ENCODE data around the gene NME8.
A peak's percentile ranks its signal among the peaks of the same experiment; 100 is the strongest.

The NME8 gene

DNA sequence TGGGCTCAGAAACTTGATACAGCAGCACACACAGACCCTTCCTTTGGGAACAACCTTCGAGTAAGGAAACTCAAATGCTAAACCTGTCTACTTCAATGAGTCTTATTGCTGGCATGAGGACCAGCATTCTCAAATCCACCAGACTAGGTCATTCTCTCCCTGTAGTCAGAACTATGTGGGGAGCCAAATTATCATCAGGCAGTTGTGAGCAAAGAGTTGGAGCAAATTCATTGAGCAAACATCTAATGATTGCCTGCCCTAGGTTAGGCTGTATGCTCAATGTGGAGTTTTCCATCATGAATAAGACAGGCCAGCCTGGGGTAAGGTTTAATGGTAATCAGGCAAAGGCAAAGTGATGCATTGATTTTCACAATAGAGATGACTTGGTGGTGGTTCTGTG is 75.6 kb downstream of the NME8 start:
- Histone ChIP-seq H3K9ac (ENCODE audit: low read depth, low read length) (no peak overlapping the region), H3K4me2 (ENCODE audit: low read length) (no peak overlapping the region), H3K4me3 (ENCODE audit: low read length) (no peak overlapping the region), H3K4me1 (ENCODE audit: control insufficient read depth, insufficient read depth, low read length) (peaks cover 28% of the 10 kb centered on the region), H3K9me3 (replicated peaks; ENCODE audit: low read length) (no peaks in the 10 kb centered on the region), H3K36me3 (ENCODE audit: insufficient read depth, low read length) (no peaks in the 10 kb centered on the region), H3K27me3 (ENCODE audit: control insufficient read depth, insufficient read depth, low read length) (peaks cover 11% of the 10 kb centered on the region)

DNA sequence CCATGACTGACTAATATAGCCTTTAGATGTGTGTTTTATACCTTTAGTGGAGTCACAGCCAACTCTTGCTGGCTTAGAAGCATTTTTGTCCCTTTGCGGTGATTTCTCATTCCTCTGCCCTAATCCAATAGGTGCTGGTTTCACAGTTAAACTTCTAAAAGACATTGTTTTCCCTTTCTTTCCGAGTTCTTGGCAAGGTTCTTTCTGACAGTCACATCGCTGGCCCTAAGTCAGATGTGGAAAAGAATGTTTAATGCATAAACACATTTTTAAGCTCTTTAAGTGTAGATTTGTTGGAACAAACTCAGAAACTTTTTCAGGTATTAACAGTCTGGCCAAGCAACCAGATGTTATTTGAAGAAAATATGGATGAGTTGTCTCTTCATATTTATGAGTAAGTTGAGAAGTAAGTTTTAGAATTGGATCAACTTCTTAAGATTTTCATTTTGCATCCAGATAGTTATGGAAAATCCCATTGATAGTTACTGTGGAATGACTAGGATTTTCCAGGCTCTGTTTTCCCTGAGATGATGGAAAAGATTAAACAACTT is 76.2 kb downstream of the NME8 start:
- H3K4me3 ChIP-seq (ENCODE audit: low read length), result no peak overlapping the region
- H3K27me3 ChIP-seq (ENCODE audit: control insufficient read depth, insufficient read depth, low read length), result peaks cover 7% of the 10 kb centered on the region
- no peak overlapping the region for H3K9ac ChIP-seq (ENCODE audit: low read depth, low read length)
- H3K9me3 ChIP-seq (replicated peaks; ENCODE audit: low read length), result no peaks in the 10 kb centered on the region
- H3K36me3 ChIP-seq (ENCODE audit: insufficient read depth, low read length), result no peaks in the 10 kb centered on the region
- peaks cover 28% of the 10 kb centered on the region for H3K4me1 ChIP-seq (ENCODE audit: control insufficient read depth, insufficient read depth, low read length)
- H3K4me2 ChIP-seq (ENCODE audit: low read length), result no peak overlapping the region

DNA sequence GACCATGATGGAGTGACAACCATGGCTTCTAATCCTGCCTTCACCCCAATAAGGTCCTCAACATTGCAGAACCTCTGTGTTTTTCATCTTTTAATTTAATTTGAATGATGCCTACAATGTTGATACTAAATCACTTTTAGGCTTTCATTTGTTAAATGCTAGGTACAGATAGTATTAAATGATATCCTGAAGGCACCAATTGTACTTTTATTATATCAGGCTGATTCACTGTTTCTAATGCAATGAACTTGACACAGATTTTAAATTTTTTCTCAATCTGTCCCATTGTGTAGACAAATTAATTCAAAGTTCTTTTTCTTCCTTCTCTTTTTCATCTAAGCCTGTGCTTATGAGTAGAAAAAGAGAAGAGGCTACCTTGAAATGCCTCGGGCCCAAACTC is 77.2 kb downstream of the NME8 start:
- peaks cover 5% of the 10 kb centered on the region for H3K27me3 ChIP-seq (ENCODE audit: control insufficient read depth, insufficient read depth, low read length)
- no peak overlapping the region for H3K4me3 ChIP-seq (ENCODE audit: low read length)
- peaks cover 33% of the 10 kb centered on the region for H3K4me1 ChIP-seq (ENCODE audit: control insufficient read depth, insufficient read depth, low read length)
- H3K9ac ChIP-seq (ENCODE audit: low read depth, low read length), result no peak overlapping the region
- no peaks in the 10 kb centered on the region for H3K9me3 ChIP-seq (replicated peaks; ENCODE audit: low read length)
- no peak overlapping the region for H3K4me2 ChIP-seq (ENCODE audit: low read length)
- no peaks in the 10 kb centered on the region for H3K36me3 ChIP-seq (ENCODE audit: insufficient read depth, low read length)

DNA sequence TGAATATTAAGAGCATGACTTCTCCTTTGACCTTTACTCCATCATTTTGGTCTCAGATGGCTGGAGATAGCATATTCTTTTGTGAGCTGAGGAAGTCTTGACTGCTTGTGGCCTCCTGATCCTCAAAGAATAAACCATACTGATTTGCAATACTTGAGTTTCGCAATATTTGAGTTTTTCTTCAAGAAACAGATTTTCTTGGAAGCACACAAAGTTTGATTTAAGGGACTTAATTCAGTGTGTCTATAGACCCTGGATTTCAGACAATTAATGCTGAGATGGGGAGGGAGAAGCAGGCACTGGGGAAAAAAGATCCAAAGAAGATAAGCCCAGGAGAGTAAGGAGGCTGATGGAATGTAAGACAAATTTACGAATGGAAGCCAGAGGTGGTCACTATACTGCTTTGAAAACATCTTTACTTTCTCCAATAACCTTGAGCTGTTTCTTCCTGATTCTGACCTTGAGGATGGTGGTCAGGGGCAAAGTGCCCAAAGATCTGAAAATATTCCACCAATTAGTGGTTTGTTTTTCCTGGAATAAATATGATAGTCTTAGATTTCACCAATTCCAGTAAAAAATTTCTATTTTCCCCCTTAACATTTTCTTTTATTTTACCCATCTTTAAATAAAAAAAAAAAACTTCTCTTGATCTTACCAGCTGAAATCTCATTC is 79.5 kb downstream of the NME8 start:
- H3K9me3 ChIP-seq (replicated peaks; ENCODE audit: low read length), result no peaks in the 10 kb centered on the region
- H3K4me1 ChIP-seq (ENCODE audit: control insufficient read depth, insufficient read depth, low read length), result peaks cover 30% of the 10 kb centered on the region
- H3K27me3 ChIP-seq (ENCODE audit: control insufficient read depth, insufficient read depth, low read length), result peaks cover 5% of the 10 kb centered on the region
- no peak overlapping the region for H3K4me3 ChIP-seq (ENCODE audit: low read length)
- H3K4me2 ChIP-seq (ENCODE audit: low read length), result no peak overlapping the region
- H3K36me3 ChIP-seq (ENCODE audit: insufficient read depth, low read length), result no peaks in the 10 kb centered on the region
- no peak overlapping the region for H3K9ac ChIP-seq (ENCODE audit: low read depth, low read length)

DNA sequence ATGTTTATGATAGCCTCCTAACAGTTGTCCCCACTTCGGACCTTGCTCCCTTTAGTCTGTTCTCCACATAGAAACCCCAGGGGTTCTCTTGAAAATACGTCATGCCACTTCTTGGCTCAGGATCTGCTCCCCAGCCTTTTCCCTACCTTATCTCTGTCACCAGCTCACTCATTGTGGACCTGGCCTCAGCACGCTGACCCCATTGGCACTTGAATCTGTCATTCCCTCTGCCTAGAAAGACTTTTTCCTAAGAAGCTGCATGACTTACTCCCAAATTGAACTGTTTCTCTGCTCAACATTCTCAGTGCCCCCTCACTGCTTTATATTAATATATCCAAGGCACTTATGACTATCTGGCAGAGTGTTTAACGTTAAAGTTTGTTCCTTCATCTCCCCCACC is 80.5 kb downstream of the NME8 start:
- Histone ChIP-seq H3K4me3 (ENCODE audit: low read length) (no peak overlapping the region), H3K4me2 (ENCODE audit: low read length) (no peak overlapping the region), H3K9ac (ENCODE audit: low read depth, low read length) (no peak overlapping the region), H3K4me1 (ENCODE audit: control insufficient read depth, insufficient read depth, low read length) (peaks cover 30% of the 10 kb centered on the region), H3K9me3 (replicated peaks; ENCODE audit: low read length) (no peaks in the 10 kb centered on the region), H3K27me3 (ENCODE audit: control insufficient read depth, insufficient read depth, low read length) (peaks cover 5% of the 10 kb centered on the region), H3K36me3 (ENCODE audit: insufficient read depth, low read length) (no peaks in the 10 kb centered on the region)

DNA sequence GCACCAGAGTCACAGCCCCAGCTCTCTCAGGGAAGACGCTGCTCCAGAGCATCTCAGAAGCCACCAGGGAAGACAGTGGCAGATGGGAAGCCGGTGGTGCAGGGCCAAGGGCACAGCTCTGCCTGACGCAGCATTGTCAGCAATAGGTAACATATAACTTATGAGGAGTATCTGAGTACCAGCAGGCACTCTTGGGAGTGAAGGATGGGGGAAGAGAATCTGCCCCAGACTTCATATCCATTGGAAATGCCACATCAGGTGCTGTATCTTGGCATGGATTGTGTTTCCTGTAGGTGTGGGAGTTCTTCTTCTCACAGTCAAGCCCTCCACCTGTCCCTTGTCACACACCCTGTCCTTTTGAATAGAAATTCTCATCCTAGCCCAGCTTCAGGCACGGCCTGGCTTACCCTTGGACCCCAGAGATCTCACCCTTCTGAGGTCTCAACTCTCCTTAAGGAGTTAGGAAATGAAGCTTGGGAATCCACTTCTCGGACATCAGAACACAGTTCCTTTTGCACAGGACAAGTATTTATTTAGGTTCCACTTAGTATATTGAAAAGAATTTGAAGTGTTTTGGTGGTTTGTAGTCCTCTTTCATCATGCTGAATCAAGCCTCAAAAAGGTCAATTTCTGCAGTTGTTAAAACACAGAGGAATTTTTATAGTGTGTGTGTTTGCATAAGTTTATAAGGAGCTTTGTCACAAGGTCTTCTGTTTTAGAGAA is 82.0 kb downstream of the NME8 start:
- Histone ChIP-seq H3K9ac (ENCODE audit: low read depth, low read length) (peak overlapping the region; percentile 8), H3K27me3 (ENCODE audit: control insufficient read depth, insufficient read depth, low read length) (peaks cover 5% of the 10 kb centered on the region), H3K4me1 (ENCODE audit: control insufficient read depth, insufficient read depth, low read length) (peaks cover 30% of the 10 kb centered on the region), H3K36me3 (ENCODE audit: insufficient read depth, low read length) (no peaks in the 10 kb centered on the region), H3K4me3 (ENCODE audit: low read length) (peak overlapping the region; percentile 7), H3K9me3 (replicated peaks; ENCODE audit: low read length) (no peaks in the 10 kb centered on the region), H3K4me2 (ENCODE audit: low read length) (peak overlapping the region; percentile 54)

DNA sequence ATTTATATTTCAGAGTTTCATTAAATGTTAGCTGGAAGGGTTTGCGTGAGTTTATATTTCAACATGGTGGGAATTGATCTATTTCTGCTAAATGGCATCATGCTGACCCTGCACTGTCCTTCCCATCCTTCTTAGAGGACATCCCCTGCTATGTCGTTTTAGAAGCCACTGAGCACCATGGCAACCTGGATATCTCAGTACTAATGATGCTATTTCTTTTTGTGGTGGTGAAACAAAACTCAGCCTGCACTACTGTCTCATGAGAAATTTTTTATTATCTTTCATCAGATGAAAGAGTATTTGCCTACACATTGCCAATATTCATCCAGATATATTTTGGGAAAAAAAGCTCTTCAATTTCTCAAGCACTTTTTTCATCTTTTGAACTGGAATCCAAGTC is 84.1 kb downstream of the NME8 start:
- peaks cover 5% of the 10 kb centered on the region for H3K27me3 ChIP-seq (ENCODE audit: control insufficient read depth, insufficient read depth, low read length)
- H3K4me2 ChIP-seq (ENCODE audit: low read length), result no peak overlapping the region
- no peaks in the 10 kb centered on the region for H3K9me3 ChIP-seq (replicated peaks; ENCODE audit: low read length)
- no peak overlapping the region for H3K4me3 ChIP-seq (ENCODE audit: low read length)
- H3K9ac ChIP-seq (ENCODE audit: low read depth, low read length), result no peak overlapping the region
- no peaks in the 10 kb centered on the region for H3K36me3 ChIP-seq (ENCODE audit: insufficient read depth, low read length)
- H3K4me1 ChIP-seq (ENCODE audit: control insufficient read depth, insufficient read depth, low read length), result peaks cover 26% of the 10 kb centered on the region

DNA sequence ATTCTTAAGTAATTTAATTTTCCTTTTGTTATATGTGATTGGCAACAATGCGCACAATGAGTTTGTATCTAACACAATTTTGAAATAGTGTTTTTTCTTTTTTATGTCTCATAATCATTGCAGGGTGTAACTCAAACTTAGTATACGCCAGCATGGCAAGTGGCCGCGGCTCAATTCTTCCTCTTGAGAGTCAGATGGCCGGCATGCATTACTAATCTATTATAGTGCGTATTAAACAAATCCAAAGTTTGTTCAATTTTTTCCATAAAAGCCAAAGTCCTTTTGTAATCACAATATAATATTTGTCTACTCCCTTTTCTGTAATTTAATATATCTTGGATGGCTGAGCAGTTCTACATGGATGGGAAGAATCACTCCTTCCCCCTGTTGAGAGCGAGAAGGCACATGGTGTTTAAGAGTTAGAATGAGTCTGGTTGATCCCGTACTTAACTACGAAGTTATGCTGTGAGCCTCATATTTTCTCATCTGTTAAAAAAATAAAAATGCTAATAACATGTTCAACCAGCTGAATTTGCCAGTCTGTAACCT is 84.7 kb downstream of the NME8 start:
- Histone ChIP-seq H3K4me2 (ENCODE audit: low read length) (no peak overlapping the region), H3K9me3 (replicated peaks; ENCODE audit: low read length) (no peaks in the 10 kb centered on the region), H3K27me3 (ENCODE audit: control insufficient read depth, insufficient read depth, low read length) (peaks cover 5% of the 10 kb centered on the region)

DNA sequence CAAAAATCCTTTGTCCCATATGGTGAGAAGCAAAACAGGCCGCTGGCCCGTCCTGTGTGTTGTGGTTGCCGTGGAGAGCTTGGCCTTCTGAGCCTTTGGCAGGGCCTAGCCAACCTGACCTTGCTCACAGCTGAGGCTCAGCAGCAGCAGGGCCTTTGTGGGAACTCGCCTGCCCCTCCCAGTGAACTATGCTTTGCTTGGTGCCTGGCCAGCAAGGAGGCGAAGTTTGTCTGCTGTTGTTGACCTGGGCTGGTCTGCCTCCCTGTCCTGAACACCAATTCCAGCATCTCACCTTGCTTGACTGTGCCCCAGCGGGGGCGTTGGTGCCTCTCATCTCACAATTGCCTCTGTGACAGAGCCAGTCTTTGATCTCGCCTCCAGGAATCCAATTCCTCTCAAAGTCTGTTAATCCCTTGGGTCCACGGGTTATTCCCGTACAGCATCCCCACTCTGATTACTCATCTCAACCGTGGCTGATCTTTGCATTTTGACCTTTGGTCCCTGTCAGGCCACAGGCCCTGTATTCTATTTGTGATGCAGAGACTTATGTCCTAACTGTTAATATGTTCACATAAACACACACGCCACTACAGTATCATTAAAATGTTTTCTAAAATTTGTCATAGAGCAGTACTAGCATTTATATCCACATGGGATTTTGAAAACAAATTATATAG is 94.7 kb downstream of the NME8 start:
- Histone ChIP-seq H3K9ac (ENCODE audit: low read depth, low read length) (peak overlapping the region; percentile 0), H3K4me3 (ENCODE audit: low read length) (no peak overlapping the region), H3K36me3 (ENCODE audit: insufficient read depth, low read length) (no peaks in the 10 kb centered on the region), H3K4me1 (ENCODE audit: control insufficient read depth, insufficient read depth, low read length) (peaks cover 17% of the 10 kb centered on the region), H3K9me3 (replicated peaks; ENCODE audit: low read length) (no peaks in the 10 kb centered on the region), H3K4me2 (ENCODE audit: low read length) (peak overlapping the region; percentile 18), H3K27me3 (ENCODE audit: control insufficient read depth, insufficient read depth, low read length) (no peaks in the 10 kb centered on the region)

More for the DNA sequence above, 84.7 kb downstream of the NME8 start:
- Histone ChIP-seq H3K36me3 (ENCODE audit: insufficient read depth, low read length) (no peaks in the 10 kb centered on the region), H3K4me1 (ENCODE audit: control insufficient read depth, insufficient read depth, low read length) (peaks cover 21% of the 10 kb centered on the region), H3K9ac (ENCODE audit: low read depth, low read length) (no peak overlapping the region), H3K4me3 (ENCODE audit: low read length) (no peak overlapping the region)

DNA sequence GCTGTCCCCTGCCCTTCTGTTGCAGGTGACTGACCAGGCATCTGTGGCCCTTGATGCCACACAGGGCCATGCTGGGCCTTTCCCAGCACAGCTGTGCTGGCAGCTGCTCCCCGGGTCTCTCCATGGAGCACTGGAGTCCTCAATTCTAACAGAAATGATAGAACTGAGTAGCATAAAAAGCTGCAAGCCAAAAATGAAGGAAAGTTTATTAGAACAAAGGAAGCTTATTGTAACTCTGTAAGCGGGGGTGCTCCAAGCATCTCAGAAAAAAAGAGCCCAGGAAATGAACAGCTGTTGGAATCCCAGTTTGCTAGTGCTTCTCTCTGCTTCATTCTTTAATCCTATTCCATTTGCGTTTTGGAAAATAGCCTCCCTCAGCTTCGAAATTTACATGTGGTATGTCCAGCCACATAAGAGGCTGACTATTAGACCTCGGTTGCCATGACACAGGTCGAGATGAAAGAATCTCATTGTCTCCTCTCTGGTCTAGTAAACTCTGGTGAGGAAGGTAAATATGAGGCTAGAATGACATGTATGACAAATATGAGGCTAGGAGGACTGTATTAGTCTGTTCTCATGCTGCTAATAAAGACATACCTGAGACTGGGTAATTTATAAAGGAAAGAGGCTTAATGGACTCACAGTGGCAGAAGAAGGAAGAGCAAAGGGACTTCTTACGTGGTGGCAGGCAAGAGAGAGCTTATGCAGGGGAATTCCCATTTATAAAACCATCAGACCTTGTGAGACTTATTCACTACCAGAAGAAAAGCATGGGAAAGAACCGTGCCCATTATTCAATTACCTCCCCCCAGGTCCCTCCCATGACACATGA is 95.7 kb downstream of the NME8 start:
- no peaks in the 10 kb centered on the region for H3K9me3 ChIP-seq (replicated peaks; ENCODE audit: low read length)
- H3K9ac ChIP-seq (ENCODE audit: low read depth, low read length), result no peak overlapping the region
- H3K4me3 ChIP-seq (ENCODE audit: low read length), result no peak overlapping the region
- no peak overlapping the region for H3K4me2 ChIP-seq (ENCODE audit: low read length)
- no peaks in the 10 kb centered on the region for H3K27me3 ChIP-seq (ENCODE audit: control insufficient read depth, insufficient read depth, low read length)
- H3K36me3 ChIP-seq (ENCODE audit: insufficient read depth, low read length), result no peaks in the 10 kb centered on the region
- peaks cover 17% of the 10 kb centered on the region for H3K4me1 ChIP-seq (ENCODE audit: control insufficient read depth, insufficient read depth, low read length)

DNA sequence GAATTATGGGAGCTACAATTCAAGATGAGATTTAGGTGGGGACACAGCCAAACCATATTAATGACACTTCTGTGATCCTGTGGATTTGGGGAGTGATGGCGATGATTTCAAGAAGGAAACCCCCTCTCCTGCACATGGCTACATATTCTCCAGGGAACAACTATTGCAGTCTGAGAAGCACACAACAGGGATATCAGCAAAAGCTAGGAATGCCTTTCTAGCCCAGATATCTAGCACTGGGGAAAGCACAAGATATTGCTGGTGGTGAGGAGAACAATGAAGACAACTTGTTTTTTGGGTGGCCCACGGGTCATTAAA is 96.3 kb downstream of the NME8 start:
- Histone ChIP-seq H3K9ac (ENCODE audit: low read depth, low read length) (no peak overlapping the region), H3K4me1 (ENCODE audit: control insufficient read depth, insufficient read depth, low read length) (peaks cover 17% of the 10 kb centered on the region), H3K4me3 (ENCODE audit: low read length) (no peak overlapping the region), H3K9me3 (replicated peaks; ENCODE audit: low read length) (no peaks in the 10 kb centered on the region), H3K36me3 (ENCODE audit: insufficient read depth, low read length) (no peaks in the 10 kb centered on the region), H3K4me2 (ENCODE audit: low read length) (no peak overlapping the region), H3K27me3 (ENCODE audit: control insufficient read depth, insufficient read depth, low read length) (no peaks in the 10 kb centered on the region)
